HuH-7.5 (cell line): Measurements from ENCODE around the gene GABARAPL2.
"Not testable (repeated sequence)": the region's sequence is repeated elsewhere in the genome, so short reads cannot be mapped to it uniquely, and the experiment has no call there.

Experiments
- DNase-seq: peaks from one replicate; pipeline ENCODE4 v3.0.0; 2011; ENCODE audit warnings: low spot score

The GABARAPL2 gene

DNA sequence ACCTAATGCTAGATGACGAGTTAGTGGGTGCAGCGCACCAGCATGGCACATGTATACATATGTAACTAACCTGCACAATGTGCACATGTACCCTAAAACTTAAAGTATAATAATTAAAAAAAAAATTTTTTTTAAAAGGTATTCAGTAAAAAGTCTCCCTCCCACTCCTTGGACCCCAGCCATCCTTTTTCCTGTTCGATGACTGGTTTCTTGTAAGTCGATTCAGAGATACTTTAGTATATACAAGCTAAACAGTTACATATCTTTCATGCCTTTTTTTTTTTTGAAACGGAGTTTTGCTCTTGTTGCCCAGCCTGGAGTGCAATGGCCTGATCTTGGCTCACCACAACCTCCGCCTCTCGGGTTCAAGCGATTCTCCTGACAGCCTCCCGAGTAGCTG, 25.7 kb downstream of the GABARAPL2 start:
- DNase-seq: not testable (repeated sequence)

DNA sequence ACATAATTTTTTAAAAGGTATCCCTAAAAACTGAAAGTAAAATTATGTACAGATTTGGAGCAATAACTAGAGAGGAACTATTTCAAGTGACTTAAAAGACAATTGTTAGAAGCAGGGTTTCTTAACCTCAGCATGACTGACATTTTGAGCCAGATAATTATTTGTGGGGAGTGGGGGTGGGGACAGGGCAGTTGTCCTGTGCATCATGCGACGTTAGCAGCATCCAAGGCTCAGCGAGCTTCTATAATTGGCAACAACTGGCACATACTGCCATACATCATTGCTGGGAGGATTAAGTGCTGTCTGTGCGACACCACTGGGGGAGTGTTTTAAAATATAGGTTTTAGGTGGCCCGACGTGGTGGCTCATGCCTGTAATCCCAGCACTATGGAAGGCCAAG, 27.1 kb downstream of the GABARAPL2 start:
- no peak for DNase-seq

DNA sequence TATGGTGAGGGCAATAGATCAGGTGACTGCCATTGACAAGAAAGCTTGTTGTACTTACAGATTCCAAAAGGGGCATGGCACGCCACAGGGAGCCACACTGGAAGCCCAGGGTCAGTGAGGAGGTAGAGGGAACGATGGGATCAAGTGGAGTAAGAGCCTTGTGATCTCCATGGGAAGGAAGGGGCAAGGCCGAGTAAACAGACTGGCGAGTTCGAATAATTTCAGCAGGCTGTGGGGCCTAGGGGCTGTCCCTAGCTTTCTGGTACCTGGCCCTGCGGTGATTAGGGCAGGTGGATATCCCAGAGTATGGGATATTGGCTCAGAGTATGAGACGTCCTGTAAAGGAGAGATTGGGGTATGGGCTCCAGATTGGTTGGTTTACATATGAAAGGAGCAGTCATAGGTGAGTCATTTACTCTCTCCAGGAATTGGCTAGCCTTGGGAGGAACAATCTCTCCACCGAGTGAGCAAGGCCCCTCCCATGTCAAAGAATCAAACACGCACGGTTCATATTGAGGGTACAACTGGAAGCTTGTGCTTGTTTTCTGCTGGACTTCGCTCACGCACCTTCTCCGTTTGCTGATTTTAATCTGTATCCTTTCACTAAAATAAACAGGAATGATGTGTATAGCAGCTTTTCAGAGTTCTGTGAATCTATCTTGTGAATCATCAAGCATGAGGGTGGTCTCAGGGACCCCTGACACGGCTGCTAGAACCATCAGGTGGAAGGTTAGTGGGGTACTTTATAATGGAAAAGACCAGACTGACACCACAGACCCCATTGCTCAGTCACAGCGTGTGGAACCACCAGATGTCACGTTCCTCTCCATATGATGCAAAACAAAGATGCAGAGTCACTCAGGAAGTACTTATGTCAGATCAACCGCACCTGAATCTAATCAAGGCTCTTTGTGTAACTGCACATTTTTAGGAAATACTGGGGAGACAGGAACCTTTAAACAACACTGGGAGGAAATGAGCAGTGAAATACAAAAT, 27.9 kb downstream of the GABARAPL2 start:
- no peak for DNase-seq

DNA sequence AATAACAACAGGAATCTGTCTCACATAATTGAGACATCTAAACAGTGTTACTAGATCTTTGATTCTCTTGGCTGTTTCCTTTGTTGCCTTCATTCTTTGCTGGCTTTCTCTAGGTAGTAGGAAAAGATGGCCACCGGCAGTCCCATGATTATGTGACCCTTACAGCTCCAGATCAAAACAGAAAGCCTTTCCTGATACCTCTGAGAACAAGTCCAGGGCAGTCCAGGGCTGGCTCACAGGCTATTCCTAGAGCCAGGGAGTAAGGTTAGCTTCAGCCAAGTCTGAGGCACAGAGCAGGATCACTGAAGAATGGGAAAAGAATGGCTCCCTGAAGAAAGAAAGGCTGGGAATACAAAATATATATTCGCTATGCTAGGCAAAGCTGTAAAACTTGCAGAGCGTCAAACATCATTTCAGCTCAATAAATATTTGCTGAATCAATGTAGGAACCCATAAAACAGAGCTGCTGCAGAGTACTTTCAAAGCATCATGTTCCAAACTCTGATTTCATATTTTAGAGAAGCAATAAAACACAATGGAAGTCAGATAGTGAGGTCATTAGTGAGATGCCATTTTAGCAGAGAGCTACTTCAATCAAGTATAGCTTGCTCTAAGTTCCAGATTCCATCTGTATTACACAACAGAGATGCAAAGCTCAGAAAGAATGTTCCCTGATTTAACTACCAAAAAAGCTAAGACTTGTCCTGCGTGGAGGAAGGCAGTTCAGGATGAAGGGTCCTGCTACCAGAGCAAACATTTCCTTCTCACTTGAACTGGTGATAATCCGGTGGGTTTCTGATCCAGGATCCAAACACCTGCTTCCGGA, 33.5 kb downstream of the GABARAPL2 start:
- DNase-seq: no peak

DNA sequence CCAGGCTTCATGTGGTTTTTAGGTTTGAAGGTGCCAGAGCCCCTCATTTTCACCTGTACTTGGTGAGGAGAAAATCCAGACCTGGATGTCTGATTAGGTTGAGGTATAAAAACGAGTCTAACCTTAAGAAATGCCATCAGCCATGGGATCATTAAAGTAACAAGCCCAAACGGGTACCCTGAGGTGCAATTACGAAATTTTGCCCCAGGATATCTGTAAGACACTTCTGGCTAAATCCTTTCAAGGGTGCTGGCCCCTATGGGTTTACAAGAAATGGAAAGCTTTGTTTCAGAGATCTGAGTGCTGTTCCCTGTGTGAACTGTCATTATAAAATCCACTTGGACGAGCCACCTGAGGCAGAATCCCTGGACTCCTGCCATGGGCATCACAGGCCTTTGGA, 37.1 kb downstream of the GABARAPL2 start:
- DNase-seq: no peak

DNA sequence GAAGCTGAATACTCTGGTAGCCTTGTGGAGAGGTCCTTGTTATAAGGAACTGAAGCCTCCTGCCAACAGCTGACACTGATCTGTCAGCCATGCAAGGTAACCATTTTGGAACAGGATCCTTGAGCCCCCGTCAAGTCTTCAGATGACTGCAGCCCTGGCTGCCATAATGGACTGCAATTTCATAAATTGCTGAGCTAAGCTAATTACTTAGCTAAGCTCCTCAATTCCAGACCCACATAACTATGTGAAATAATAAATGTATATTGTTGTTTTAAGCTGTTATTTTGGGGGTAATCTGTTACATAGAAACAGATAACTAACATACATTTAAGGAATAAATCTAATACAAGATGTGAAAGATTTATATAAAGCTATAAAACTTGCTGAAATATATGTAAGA, 40.3 kb downstream of the GABARAPL2 start:
- no peak for DNase-seq

DNA sequence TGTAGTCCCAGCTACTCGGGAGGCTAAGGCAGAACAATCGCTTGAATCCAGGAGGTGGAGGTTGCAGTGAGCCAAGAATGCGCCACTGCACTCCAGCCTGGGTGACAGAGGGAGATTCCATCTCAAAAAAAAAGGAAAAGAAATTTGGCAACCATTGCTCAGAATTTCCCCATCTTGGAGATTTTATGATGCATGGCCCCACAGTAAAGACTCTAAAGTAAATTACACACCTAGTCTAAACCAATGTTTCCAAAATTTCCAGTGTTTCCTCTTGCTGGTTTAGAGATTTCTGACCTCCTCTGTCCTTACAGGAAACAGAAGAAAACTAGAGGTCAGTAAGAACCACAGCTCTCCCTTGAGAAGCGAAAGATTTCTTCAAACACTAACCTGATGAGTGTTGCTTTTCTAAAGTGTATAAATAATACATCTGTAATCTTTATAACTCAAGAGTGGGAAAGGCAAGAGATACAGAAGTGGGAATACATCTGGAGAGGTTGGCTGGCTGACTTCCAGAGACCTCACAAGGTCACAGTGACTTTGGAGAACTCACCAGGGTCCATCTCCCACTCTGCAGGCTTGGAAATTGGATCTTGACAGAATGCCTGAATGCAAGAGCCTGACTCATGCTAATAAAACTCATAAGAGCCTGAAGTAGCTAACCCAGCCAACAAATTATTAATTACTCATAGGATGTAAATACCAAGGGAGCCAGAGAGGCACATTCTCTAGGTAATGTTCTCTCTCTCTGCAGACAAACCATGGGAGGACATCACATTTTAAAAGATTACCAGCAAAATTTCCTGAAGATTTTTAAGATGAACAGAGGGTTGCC, 48.1 kb downstream of the GABARAPL2 start:
- DNase-seq: no peak

DNA sequence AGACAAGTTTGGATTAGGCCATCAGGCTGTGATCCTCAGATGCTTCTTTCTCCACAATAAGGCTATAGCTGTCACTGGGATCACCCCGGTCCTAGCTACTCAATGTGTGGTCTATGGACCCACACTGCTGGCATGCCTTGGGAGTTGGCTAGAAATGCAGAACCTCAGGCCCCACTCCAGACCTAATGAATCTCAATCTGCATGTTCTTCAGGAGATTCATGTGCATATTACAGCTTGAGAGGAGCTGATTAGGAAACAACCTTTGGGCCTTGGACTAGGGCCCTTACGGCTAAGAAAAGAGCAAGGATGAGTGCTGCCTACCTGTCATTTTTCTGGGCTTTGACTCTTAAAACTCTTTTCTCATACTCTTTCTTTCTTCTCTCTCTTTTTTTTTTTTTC, 49.4 kb downstream of the GABARAPL2 start:
- no peak for DNase-seq

DNA sequence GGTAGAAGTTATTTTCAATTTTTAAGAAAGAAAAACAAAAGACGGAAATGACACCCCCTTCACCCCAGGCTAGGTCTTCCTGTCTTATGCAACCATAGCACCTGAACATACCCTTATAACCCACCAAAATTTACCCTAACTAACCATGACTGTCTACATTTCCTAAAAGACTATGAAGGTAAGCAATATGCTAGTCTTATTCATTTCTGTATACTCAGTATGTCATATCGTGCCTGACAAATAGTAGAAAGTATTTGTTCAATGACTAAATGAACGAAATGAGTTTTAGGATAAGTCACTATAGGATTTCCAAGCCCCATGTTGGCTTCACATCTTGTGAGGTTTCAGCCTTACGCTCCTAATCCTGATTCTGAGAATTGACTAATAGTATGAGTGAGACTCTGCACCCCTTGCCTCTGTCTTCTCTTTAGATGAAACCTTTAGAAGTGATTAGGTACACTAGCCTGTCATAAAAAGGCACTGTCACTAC, 50.4 kb downstream of the GABARAPL2 start:
- no peak for DNase-seq

DNA sequence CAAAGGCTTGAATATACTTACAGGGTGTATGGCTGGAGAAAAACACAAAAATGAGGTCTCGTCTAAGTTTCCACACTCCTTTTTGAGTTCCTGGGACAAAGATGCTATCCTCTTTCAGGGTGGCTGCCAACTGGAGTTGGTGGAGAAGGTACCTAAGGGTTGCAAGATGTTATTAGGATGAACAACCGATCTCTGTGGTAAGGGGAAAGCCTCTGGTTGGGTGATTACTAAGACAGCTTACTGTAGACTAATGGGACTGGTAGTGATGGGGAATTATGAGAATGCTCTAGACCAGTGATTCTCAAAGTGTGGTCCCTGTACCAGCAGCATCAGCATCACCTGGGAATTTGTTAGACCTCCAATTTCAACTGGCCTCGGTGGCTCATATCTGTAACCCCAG, 50.9 kb downstream of the GABARAPL2 start:
- no peak for DNase-seq

DNA sequence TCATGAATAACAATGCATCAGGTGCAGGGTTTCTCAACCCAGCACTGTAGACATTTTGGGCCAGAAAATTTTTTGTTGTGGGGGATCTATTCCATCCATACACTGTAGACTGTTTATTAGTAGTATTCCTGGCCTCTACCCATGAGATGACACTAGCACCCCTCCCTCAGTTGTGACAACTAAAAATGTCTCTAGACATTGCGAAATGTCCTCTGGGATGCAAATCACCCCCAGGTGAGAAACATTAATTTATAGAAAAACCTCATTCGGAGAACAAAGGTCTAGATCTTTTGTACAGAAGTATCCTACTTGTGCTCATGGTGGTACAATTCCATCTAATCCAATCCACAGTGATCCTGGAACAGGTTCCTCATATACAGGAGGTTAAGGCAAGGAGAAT, 52.6 kb downstream of the GABARAPL2 start:
- DNase-seq: no peak

DNA sequence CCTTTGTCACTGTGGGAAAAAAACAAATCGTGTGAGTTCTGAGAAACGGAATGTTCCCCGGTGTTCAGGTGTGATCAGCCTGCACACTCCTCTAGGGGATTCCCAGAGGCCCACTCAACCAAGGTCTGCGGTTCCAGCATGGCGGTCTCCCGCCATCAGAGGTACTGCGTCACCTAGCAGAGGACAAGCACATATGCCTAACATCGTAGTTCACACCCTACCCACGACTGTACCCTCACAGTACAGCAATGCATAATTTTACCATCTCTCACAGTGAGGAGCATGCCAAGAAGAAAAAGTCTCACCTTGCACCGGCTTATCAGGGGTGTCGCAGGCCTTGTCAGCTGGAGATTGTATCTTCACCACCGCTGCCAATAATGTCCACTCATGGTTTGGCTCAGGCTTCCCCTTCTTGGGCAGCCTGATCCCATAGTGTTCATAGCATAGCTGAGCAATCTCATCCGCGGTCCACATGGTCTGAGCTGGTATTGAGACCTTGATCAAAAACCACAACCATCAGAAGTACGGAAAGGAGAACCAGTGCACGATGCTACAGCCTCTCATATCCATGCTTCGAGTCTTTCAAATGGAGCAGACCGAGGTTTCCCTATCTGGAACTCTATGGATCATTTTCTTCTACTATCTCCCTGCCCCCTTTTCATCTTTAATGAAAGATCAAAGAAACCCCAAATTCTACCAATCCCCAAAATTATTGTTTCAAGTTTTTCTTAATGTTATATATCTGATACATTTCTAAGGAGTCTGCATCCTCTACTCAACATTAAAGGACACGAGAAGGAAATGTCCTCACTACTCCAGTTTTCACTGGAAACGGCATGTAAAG, 54.4 kb downstream of the GABARAPL2 start:
- no peak for DNase-seq

DNA sequence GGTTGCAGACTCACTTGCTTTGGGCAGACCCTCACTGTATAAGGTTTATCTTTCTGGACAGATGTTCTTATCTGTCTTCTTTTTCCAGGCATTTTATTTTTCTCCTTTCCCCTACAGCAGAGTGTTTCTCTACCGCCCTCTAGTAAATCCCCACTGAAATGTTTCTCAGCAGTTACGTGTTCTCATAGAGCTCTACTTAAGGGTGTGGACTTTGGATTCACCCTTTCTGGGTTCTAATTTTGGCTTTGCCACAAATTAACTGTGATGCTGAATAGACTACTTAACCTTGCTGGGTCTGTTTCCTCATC, 54.9 kb downstream of the GABARAPL2 start:
- no peak for DNase-seq

DNA sequence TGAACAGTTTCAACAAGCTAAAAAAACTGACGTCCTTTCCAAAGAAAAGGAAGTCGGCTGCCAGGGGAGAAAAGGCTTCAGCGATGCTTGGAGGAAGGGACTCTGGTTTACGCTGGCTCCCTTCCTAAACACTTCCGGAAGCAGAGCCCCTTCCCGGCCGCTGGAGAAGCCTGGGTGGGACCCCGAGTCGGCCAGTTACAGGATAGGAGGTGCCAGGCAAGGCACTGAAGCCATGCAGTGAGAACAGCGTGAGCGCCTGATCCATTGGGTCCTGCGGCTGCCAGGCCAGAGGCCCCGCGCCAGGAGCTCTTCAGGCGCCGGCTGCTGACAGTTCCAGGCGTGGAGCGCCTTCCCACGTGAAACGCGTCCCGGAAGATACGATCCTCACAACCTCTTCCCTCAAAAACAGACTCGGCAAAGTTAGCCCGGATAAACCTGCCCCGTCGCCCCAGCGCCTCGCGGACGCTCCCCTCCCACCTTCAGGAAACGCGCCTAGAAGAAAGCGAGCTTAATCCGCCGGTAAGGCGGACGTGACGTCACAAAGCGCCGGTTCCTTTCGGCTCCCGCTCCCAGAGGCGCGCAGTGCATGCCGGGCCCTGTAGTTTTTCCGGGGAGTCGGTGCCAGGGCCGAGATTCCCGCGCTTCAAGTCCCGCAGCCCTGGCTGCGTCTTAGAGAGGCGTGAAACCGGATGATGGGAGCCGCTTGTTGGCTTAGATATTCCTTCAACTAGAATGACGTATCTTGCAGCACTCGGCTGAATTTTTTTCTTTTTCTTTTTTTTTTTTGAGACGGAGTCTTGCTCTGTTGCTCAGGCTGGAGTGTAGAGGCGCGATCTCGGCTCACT, 56.8 kb downstream of the GABARAPL2 start, which contains the start of gene ADAT1:
TSS of gene ADAT1 (minus strand) at position 521 of the 845 bp plus-strand sequence. CDS start 2,482 bp downstream, outside the sequence.
- peak; percentile 83 for DNase-seq

DNA sequence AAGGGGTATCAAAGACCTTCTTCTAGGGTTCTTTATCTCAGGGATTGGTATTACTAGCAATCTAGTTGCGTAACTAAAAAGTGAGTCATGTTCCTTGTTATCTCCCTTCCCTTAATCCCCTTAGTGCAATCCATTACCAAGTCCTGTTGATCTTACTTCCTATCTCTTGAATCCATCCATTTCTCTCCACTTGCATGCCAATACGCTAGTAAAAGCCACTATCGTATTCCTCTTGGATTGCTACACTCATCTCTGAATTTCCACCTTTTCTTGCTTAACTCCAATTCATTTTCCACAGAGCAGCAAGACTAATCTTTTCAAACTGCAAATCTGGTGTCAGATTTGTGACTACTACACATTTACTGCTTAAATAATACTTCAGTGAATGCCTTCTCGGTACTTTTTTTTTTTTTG, 58.7 kb downstream of the GABARAPL2 start:
- DNase-seq: no peak

DNA sequence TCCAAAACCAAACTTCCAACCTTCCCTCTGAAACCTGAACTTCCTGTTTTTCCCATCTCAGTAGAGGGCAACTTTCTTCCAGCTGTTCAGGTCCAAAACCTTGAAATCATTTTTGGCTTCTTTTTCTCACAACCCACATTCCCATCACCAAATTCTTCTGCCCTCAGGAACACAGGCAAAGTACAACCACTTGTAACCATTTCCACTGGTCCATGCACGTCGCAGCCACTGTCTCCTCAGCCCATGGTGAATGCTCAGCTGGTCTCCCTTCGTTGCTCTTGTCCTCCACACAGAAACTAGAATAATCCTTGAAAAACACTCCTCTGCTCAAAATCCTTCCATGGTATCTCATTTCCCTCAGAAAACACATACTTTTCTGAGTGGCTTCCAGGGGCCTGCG, 60.6 kb downstream of the GABARAPL2 start:
- no peak for DNase-seq
